WTC11 (cell line): ENCODE data around the gene CLN6. TPM values are rescaled to one million over a fixed set of nuclear protein-coding genes. Genes with fewer than 3 reads are reported as not detected.
A peak's percentile ranks its signal among the peaks of the same experiment; 100 is the strongest.

ENCODE experiments used
- ATAC-seq: fragments of 200-7000 bp; cut with Tn5 transposase; 2 replicates; pipeline ENCODE4 v1.10.0; 2021; ENCODE audit warnings: mild to moderate bottlenecking, moderate library complexity
- CTCF ChIA-PET: fragments of 300-600 bp; sonication (Branson Sonifier 250); formaldehyde crosslinking; loops from one replicate; lab custom pipeline; 2021; ENCODE audit warnings: antibody characterized with exemption; lab: Charles Lee
- POLR2A ChIA-PET: fragments of 350-600 bp; sonication (Branson Sonifier 250); formaldehyde crosslinking; loops from one replicate; lab custom pipeline; 2021; ENCODE audit warnings: antibody characterized with exemption; lab: Charles Lee
- DNase-seq: peaks from one replicate; pipeline ENCODE4 v3.0.0; 2021; ENCODE audit warnings: low spot score
- H3K27ac Mint-ChIP-seq: 2 replicates; pipeline ENCODE4 v1.8.0; 2021; ENCODE audit warnings: mixed read lengths
- H3K27me3 Mint-ChIP-seq: 2 replicates; pipeline ENCODE4 v1.8.0; 2021; ENCODE audit warnings: low read depth, mild to moderate bottlenecking, moderate library complexity, mixed read lengths
- H3K36me3 Mint-ChIP-seq: 2 replicates; pipeline ENCODE4 v1.8.0; 2021; ENCODE audit warnings: mixed read lengths
- H3K4me1 Mint-ChIP-seq: 2 replicates; pipeline ENCODE4 v1.8.0; 2022; ENCODE audit warnings: mixed read lengths
- H3K4me3 Mint-ChIP-seq: 2 replicates; pipeline ENCODE4 v1.8.0; 2021; ENCODE audit warnings: mild to moderate bottlenecking, moderate library complexity, mixed read lengths
- H3K9me3 Mint-ChIP-seq: 2 replicates; pipeline ENCODE4 v1.8.0; 2021; ENCODE audit warnings: mixed read lengths
- AFF4 ChIP-seq: sonication (generic); formaldehyde crosslinking; IDR thresholded peaks from 2 replicates; pipeline ENCODE4 v1.8.1; 2023; ENCODE audit warnings: mild to moderate bottlenecking, missing genetic modification reagents, borderline replicate concordance
- ATF1 ChIP-seq: sonication (generic); formaldehyde crosslinking; IDR thresholded peaks from 2 replicates; pipeline ENCODE4 v1.8.1; 2023; ENCODE audit warnings: mild to moderate bottlenecking, moderate library complexity, missing genetic modification reagents
- ATF3 ChIP-seq: sonication (generic); formaldehyde crosslinking; conservative IDR thresholded peaks from 2 replicates; pipeline ENCODE4 v1.8.1; 2022; ENCODE audit warnings: mild to moderate bottlenecking, missing genetic modification reagents
- CDX4 ChIP-seq: fragments of 250-450 bp; sonication (Bioruptor Pico); IDR thresholded peaks from 2 replicates; pipeline ENCODE4 v1.9.0; 2021; ENCODE audit warnings: moderate library complexity, mild to moderate bottlenecking, inconsistent platforms, borderline replicate concordance
- E2F1 ChIP-seq: sonication (generic); formaldehyde crosslinking; IDR thresholded peaks from 2 replicates; pipeline ENCODE4 v1.8.0; 2022; ENCODE audit warnings: mild to moderate bottlenecking, missing genetic modification reagents
- E2F4 ChIP-seq: sonication (generic); formaldehyde crosslinking; IDR thresholded peaks from 2 replicates; pipeline ENCODE4 v1.8.1; 2022; ENCODE audit warnings: low read depth, mild to moderate bottlenecking, moderate library complexity, missing genetic modification reagents, borderline replicate concordance
- ERG ChIP-seq: fragments of 250-450 bp; sonication (Bioruptor Pico); IDR thresholded peaks from 2 replicates; pipeline ENCODE4 v1.8.0; 2021; ENCODE audit warnings: mild to moderate bottlenecking
- ETV6 ChIP-seq: sonication (generic); formaldehyde crosslinking; IDR thresholded peaks from 2 replicates; pipeline ENCODE4 v1.8.1; 2022; ENCODE audit warnings: mild to moderate bottlenecking, missing genetic modification reagents
- IRF1 ChIP-seq: sonication (generic); formaldehyde crosslinking; IDR thresholded peaks from 2 replicates; pipeline ENCODE4 v1.8.0; 2023; ENCODE audit warnings: missing genetic modification reagents
- JAZF1 ChIP-seq: fragments of 250-450 bp; sonication (Bioruptor Pico); IDR thresholded peaks from 2 replicates; pipeline ENCODE4 v1.9.0; 2021; ENCODE audit warnings: moderate library complexity, mild to moderate bottlenecking, inconsistent platforms
- JUN ChIP-seq: sonication (generic); formaldehyde crosslinking; IDR thresholded peaks from 2 replicates; pipeline ENCODE4 v1.8.0; 2023; ENCODE audit warnings: mild to moderate bottlenecking, missing genetic modification reagents
- NFE2L1 ChIP-seq: sonication (generic); formaldehyde crosslinking; IDR thresholded peaks from 2 replicates; pipeline ENCODE4 v1.8.1; 2023; ENCODE audit warnings: missing genetic modification reagents
- PRDM15 ChIP-seq: sonication (generic); formaldehyde crosslinking; IDR thresholded peaks from 2 replicates; pipeline ENCODE4 v1.8.0; 2022; ENCODE audit warnings: missing genetic modification reagents
- RORB ChIP-seq: fragments of 250-450 bp; sonication (Bioruptor Pico); IDR thresholded peaks from 2 replicates; pipeline ENCODE4 v1.9.0; 2021; ENCODE audit warnings: mild to moderate bottlenecking
- SMAD3 ChIP-seq: sonication (generic); formaldehyde crosslinking; IDR thresholded peaks from 2 replicates; pipeline ENCODE4 v1.8.0; 2022; ENCODE audit warnings: missing genetic modification reagents, mild to moderate bottlenecking, borderline replicate concordance
- TEAD1 ChIP-seq: sonication (generic); formaldehyde crosslinking; IDR thresholded peaks from 2 replicates; pipeline ENCODE4 v1.8.0; 2022; ENCODE audit warnings: mild to moderate bottlenecking, missing genetic modification reagents
- TP53 ChIP-seq: sonication (generic); formaldehyde crosslinking; IDR thresholded peaks from 2 replicates; pipeline ENCODE4 v1.8.1; 2023; ENCODE audit warnings: mild to moderate bottlenecking, missing genetic modification reagents
- ZNF232 ChIP-seq: sonication (generic); formaldehyde crosslinking; IDR thresholded peaks from 2 replicates; pipeline ENCODE4 v1.8.0; 2022; ENCODE audit warnings: mild to moderate bottlenecking, missing genetic modification reagents
- total RNA-seq: library from RNA; stranded (reverse); gene quantifications from 3 replicates; pipeline ENCODE4 v1.2.3, GENCODE V29; 2021

The CLN6 gene
- total RNA-seq, 1 experiment from 2014 or later: 50.2 TPM

- H3K9me3 Mint-ChIP-seq: no peaks in the 10 kb centered on the region
- no peak for ATAC-seq
- no peak for DNase-seq
- H3K4me1 Mint-ChIP-seq: peaks cover 45% of the 10 kb centered on the region
- no peak overlapping the region for H3K4me3 Mint-ChIP-seq
- no peaks in the 10 kb centered on the region for H3K36me3 Mint-ChIP-seq
- CTCF ChIA-PET: interaction anchor here (0.9 to 3.8 kb wide), 5 partner anchors 10 to 101 kb away, joined by 3 to 25 read pairs (median 3); partner anchors contain the start of gene CLN6
- POLR2A ChIA-PET: interaction anchor here (0.6 to 0.9 kb wide), 2 partner anchors 23 to 53 kb away, joined by 3 to 8 read pairs; no protein-coding TSS in a partner anchor
- no peaks in the 10 kb centered on the region for H3K27me3 Mint-ChIP-seq
- no peak for TF ChIP-seq JUN (CRISPR knock-in tag)
- no peak for TF ChIP-seq ZNF232
- TF ChIP-seq IRF1 (CRISPR knock-in tag): no peak
- 0 out of 2 replicates have a peak overlapping the region, but pooled peaks have one; percentile 63 for H3K27ac Mint-ChIP-seq
Measured at GRCh38 chr15:68205558-68205944, 24.0 kb downstream of the CLN6 start.

GRCh38 chr15:68204776-68205557 is 24.6 kb downstream of the CLN6 start, which contains the start of gene CALML4:
TSS of gene CALML4 (minus strand) at chr15:68205332. CDS start at chr15:68205247, 85 bp downstream.
- no peak for TF ChIP-seq JUN (CRISPR knock-in tag)
- no peak for TF ChIP-seq ERG (CRISPR knock-in tag)
- no peak for TF ChIP-seq TEAD1 (CRISPR knock-in tag)
- no peak for TF ChIP-seq JAZF1 (CRISPR knock-in tag)
- TF ChIP-seq E2F4 (CRISPR knock-in tag): no peak
- TF ChIP-seq NFE2L1 (CRISPR knock-in tag): no peak
- TF ChIP-seq TP53 (CRISPR knock-in tag): no peak
- TF ChIP-seq AFF4 (CRISPR knock-in tag): no peak
- TF ChIP-seq ATF3 (CRISPR knock-in tag): no peak
- no peak for TF ChIP-seq ATF1
- TF ChIP-seq SMAD3 (CRISPR knock-in tag): no peak
- TF ChIP-seq RORB (CRISPR knock-in tag): no peak
- no peak for TF ChIP-seq CDX4 (CRISPR knock-in tag)
- no peak for TF ChIP-seq PRDM15
- TF ChIP-seq ETV6 (CRISPR knock-in tag): no peak
- TF ChIP-seq E2F1 (CRISPR knock-in tag): no peak
- CTCF ChIA-PET: interaction anchor here (0.6 to 3.8 kb wide), 2 partner anchors 10 to 1870 kb away, joined by 3 to 25 read pairs; no protein-coding TSS in a partner anchor
- Mint-ChIP-seq H3K27ac (peak within 1 kb of the TSS; percentile 63), H3K4me3 (peak within 1 kb of the TSS; percentile 12; the same call in 1 of the 2 replicates), H3K36me3 (no peaks in the 10 kb centered on the region), H3K4me1 (peaks cover 46% of the 10 kb centered on the region), H3K27me3 (no peaks in the 10 kb centered on the region), H3K9me3 (no peaks in the 10 kb centered on the region)
- POLR2A ChIA-PET: interaction anchor here (0.9 kb wide), 1 partner anchor 24 kb away, joined by 3 read pairs; no protein-coding TSS in a partner anchor
- no peak for DNase-seq
- ATAC-seq: no peak
